ENCODE results near the gene SETDB2.

DNA sequence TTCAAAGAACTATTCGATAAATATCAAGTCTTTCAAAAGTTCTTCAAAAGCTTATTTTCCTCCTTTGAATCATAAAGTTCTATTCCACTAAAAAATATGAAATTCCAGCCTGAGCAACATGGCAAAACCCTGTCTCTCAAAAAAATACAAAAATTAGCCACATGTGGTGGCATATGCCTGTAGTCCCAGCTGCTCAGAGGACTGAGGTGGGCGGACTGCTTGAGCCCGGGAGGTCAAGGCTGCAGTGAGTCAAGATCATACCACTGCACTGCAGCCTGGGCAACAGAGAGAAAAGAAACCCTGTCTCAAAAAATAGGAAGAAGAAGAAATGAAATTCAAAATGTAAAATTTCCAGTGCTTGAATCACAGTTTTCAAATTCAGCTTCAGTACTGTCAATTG, 24.8 kb upstream of the SETDB2 start:
- TF ChIP-seq, protein P1, sequence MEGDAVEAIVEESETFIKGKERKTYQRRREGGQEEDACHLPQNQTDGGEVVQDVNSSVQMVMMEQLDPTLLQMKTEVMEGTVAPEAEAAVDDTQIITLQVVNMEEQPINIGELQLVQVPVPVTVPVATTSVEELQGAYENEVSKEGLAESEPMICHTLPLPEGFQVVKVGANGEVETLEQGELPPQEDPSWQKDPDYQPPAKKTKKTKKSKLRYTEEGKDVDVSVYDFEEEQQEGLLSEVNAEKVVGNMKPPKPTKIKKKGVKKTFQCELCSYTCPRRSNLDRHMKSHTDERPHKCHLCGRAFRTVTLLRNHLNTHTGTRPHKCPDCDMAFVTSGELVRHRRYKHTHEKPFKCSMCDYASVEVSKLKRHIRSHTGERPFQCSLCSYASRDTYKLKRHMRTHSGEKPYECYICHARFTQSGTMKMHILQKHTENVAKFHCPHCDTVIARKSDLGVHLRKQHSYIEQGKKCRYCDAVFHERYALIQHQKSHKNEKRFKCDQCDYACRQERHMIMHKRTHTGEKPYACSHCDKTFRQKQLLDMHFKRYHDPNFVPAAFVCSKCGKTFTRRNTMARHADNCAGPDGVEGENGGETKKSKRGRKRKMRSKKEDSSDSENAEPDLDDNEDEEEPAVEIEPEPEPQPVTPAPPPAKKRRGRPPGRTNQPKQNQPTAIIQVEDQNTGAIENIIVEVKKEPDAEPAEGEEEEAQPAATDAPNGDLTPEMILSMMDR (optimal IDR thresholded peaks at IDR 0.05 in 1 of 3, IDR thresholded peaks at IDR 0.05 in 1 of 3, conservative IDR thresholded peaks at IDR 0.05 in 1 of 3; ENCODE audit: extremely low read depth in 1 of 3, insufficient read depth in 2 of 3, low read length in 3 of 3): no peak
- TF ChIP-seq EZH2 (IDR thresholded peaks at IDR 0.05; ENCODE audit: low read length): no peak

All from keratinocyte (primary cell).